Measurements from ENCODE around the gene CATSPER1. TPM values are rescaled to one million over a fixed set of nuclear protein-coding genes. Genes with fewer than 3 reads are reported as not detected.

The CATSPER1 gene
- total and polyA plus RNA-seq, 2 of the 13 experiments (the other 11 are each of a cell fraction or from before 2014, with no cell fraction given) = 0.17 TPM; not detected in 1

DNA sequence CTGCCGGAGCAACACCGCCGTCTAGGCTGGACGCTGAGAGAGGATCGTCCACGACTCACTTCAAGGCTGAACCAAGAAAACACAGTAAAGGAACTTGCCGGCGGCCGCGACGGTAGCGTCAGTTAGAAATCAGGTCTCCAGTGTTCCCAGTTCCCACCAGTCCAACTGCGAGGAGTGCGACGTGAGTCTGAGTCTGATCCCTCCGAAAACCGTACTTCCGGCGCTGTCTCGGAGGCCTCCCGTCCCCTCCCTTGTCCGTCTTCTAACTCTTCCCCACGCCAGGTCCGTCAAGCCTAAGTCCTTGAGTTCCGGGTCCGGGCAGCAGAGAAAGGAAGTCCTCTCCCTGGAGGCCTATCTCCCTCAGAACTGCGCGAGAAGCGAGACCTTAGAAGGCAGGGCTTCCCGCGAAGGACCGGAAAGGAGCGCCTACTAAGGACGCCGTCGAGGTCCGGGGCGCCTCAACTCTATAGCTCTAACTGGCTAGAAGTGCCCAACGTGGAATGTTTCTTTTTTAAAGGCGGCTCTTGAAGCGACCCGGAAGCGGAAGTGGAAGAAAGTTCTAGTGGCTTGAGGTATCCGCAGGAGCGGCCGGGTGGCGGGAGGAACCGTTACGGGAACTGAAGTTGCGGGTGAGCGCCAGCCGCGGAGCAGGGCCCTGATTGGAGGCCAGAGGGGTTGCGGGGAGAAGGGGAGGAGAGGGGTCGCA is 24.2 kb downstream of the CATSPER1 start, which contains the start of the genes BANF1 and EIF1AD (continued):
- TF ChIP-seq, protein P1, sequence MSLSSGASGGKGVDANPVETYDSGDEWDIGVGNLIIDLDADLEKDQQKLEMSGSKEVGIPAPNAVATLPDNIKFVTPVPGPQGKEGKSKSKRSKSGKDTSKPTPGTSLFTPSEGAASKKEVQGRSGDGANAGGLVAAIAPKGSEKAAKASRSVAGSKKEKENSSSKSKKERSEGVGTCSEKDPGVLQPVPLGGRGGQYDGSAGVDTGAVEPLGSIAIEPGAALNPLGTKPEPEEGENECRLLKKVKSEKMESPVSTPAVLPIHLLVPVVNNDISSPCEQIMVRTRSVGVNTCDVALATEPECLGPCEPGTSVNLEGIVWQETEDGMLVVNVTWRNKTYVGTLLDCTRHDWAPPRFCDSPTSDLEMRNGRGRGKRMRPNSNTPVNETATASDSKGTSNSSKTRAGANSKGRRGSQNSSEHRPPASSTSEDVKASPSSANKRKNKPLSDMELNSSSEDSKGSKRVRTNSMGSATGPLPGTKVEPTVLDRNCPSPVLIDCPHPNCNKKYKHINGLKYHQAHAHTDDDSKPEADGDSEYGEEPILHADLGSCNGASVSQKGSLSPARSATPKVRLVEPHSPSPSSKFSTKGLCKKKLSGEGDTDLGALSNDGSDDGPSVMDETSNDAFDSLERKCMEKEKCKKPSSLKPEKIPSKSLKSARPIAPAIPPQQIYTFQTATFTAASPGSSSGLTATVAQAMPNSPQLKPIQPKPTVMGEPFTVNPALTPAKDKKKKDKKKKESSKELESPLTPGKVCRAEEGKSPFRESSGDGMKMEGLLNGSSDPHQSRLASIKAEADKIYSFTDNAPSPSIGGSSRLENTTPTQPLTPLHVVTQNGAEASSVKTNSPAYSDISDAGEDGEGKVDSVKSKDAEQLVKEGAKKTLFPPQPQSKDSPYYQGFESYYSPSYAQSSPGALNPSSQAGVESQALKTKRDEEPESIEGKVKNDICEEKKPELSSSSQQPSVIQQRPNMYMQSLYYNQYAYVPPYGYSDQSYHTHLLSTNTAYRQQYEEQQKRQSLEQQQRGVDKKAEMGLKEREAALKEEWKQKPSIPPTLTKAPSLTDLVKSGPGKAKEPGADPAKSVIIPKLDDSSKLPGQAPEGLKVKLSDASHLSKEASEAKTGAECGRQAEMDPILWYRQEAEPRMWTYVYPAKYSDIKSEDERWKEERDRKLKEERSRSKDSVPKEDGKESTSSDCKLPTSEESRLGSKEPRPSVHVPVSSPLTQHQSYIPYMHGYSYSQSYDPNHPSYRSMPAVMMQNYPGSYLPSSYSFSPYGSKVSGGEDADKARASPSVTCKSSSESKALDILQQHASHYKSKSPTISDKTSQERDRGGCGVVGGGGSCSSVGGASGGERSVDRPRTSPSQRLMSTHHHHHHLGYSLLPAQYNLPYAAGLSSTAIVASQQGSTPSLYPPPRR (CRISPR knock-in tag; IDR thresholded peaks at IDR 0.05; ENCODE audit: borderline replicate concordance) = peak; percentile 44; the same call in 1 of the 2 replicates
- TF ChIP-seq HNRNPUL1 (IDR thresholded peaks at IDR 0.05; ENCODE audit: low read depth, low read length) (no peak), ZNF225 (CRISPR knock-in tag; IDR thresholded peaks at IDR 0.05) (peak; percentile 78), EEA1 (CRISPR knock-in tag; IDR thresholded peaks at IDR 0.05; ENCODE audit: borderline replicate concordance) (peak; percentile 56; the same call in 1 of the 2 replicates), LCORL (IDR thresholded peaks at IDR 0.05) (no peak), LCORL (CRISPR knock-in tag; IDR thresholded peaks at IDR 0.05) (peak; percentile 66), SNAPC2 (CRISPR knock-in tag; IDR thresholded peaks at IDR 0.05) (no peak; the same call in 1 of the 2 replicates), FIP1L1 (IDR thresholded peaks at IDR 0.05; ENCODE audit: borderline replicate concordance, insufficient read depth, low read depth, low read length) (0 out of 2 replicates have a peak, but pooled peaks have one; percentile 68), KLF9 (CRISPR knock-in tag; IDR thresholded peaks at IDR 0.05; ENCODE audit: low read depth) (peak; percentile 72; the same call in 1 of the 2 replicates), ZMAT3 (CRISPR knock-in tag; conservative IDR thresholded peaks at IDR 0.05) (peak; percentile 88; the same call in 1 of the 2 replicates), ZSCAN22 (CRISPR knock-in tag; IDR thresholded peaks at IDR 0.05) (no peak)
- TF ChIP-seq, protein P2, sequence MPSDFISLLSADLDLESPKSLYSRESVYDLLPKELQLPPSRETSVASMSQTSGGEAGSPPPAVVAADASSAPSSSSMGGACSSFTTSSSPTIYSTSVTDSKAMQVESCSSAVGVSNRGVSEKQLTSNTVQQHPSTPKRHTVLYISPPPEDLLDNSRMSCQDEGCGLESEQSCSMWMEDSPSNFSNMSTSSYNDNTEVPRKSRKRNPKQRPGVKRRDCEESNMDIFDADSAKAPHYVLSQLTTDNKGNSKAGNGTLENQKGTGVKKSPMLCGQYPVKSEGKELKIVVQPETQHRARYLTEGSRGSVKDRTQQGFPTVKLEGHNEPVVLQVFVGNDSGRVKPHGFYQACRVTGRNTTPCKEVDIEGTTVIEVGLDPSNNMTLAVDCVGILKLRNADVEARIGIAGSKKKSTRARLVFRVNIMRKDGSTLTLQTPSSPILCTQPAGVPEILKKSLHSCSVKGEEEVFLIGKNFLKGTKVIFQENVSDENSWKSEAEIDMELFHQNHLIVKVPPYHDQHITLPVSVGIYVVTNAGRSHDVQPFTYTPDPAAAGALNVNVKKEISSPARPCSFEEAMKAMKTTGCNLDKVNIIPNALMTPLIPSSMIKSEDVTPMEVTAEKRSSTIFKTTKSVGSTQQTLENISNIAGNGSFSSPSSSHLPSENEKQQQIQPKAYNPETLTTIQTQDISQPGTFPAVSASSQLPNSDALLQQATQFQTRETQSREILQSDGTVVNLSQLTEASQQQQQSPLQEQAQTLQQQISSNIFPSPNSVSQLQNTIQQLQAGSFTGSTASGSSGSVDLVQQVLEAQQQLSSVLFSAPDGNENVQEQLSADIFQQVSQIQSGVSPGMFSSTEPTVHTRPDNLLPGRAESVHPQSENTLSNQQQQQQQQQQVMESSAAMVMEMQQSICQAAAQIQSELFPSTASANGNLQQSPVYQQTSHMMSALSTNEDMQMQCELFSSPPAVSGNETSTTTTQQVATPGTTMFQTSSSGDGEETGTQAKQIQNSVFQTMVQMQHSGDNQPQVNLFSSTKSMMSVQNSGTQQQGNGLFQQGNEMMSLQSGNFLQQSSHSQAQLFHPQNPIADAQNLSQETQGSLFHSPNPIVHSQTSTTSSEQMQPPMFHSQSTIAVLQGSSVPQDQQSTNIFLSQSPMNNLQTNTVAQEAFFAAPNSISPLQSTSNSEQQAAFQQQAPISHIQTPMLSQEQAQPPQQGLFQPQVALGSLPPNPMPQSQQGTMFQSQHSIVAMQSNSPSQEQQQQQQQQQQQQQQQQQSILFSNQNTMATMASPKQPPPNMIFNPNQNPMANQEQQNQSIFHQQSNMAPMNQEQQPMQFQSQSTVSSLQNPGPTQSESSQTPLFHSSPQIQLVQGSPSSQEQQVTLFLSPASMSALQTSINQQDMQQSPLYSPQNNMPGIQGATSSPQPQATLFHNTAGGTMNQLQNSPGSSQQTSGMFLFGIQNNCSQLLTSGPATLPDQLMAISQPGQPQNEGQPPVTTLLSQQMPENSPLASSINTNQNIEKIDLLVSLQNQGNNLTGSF (CRISPR knock-in tag; IDR thresholded peaks at IDR 0.05) = no peak; the same call in 1 of the 2 replicates
- TF ChIP-seq, protein P3, sequence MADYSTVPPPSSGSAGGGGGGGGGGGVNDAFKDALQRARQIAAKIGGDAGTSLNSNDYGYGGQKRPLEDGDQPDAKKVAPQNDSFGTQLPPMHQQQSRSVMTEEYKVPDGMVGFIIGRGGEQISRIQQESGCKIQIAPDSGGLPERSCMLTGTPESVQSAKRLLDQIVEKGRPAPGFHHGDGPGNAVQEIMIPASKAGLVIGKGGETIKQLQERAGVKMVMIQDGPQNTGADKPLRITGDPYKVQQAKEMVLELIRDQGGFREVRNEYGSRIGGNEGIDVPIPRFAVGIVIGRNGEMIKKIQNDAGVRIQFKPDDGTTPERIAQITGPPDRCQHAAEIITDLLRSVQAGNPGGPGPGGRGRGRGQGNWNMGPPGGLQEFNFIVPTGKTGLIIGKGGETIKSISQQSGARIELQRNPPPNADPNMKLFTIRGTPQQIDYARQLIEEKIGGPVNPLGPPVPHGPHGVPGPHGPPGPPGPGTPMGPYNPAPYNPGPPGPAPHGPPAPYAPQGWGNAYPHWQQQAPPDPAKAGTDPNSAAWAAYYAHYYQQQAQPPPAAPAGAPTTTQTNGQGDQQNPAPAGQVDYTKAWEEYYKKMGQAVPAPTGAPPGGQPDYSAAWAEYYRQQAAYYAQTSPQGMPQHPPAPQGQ (CRISPR knock-in tag; IDR thresholded peaks at IDR 0.05; ENCODE audit: borderline replicate concordance) = peak; percentile 66; the same call in 1 of the 2 replicates
- TF ChIP-seq, protein P4, sequence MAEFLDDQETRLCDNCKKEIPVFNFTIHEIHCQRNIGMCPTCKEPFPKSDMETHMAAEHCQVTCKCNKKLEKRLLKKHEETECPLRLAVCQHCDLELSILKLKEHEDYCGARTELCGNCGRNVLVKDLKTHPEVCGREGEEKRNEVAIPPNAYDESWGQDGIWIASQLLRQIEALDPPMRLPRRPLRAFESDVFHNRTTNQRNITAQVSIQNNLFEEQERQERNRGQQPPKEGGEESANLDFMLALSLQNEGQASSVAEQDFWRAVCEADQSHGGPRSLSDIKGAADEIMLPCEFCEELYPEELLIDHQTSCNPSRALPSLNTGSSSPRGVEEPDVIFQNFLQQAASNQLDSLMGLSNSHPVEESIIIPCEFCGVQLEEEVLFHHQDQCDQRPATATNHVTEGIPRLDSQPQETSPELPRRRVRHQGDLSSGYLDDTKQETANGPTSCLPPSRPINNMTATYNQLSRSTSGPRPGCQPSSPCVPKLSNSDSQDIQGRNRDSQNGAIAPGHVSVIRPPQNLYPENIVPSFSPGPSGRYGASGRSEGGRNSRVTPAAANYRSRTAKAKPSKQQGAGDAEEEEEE (CRISPR knock-in tag; IDR thresholded peaks at IDR 0.05; ENCODE audit: borderline replicate concordance) = no peak
